ENCODE data around the gene TJP3.

DNA sequence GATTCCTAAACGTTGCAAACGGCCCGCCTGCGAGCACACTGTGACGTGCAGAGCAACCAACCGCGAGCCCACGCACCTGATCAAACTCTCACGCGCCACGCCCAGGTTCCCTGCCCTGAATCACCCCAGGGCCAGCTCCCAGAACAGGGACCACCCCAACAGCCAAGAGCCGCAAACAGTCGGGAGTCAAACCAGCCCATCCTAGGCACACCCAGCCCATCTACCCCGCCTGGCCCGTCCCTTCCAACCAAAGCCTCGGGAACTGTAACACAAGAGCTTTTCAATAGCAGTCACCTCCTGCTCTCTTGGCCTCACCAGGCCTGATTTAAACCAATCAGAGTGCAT lies 16.8 kb upstream of the TJP3 start:
- TF ChIP-seq TCF7 (IDR thresholded peaks at IDR 0.05; ENCODE audit: borderline replicate concordance) (no peak), EZH2 (IDR thresholded peaks at IDR 0.05; ENCODE audit: borderline replicate concordance, control insufficient read depth, low read depth, low read length) (no peak), SUZ12 (IDR thresholded peaks at IDR 0.05; ENCODE audit: unreplicated experiment) (no peak), STAT1 (conservative IDR thresholded peaks at IDR 0.05) (no peak), JUND (IDR thresholded peaks at IDR 0.05; ENCODE audit: low read depth, low read length) (no peak), EP300 (IDR thresholded peaks at IDR 0.05; ENCODE audit: borderline replicate concordance in 1 of 2, control insufficient read depth in 1 of 2, low read depth in 2 of 2, low read length in 2 of 2) (no peak), POLR2A (IDR thresholded peaks at IDR 0.05; ENCODE audit: low read depth, low read length) (no peak), PML (IDR thresholded peaks at IDR 0.05; ENCODE audit: low read length) (no peak), TAF1 (IDR thresholded peaks at IDR 0.05; ENCODE audit: borderline replicate concordance, low read depth, low read length) (no peak), RELA (IDR thresholded peaks at IDR 0.05; ENCODE audit: borderline replicate concordance, partially characterized antibody) (no peak), YY1 (IDR thresholded peaks at IDR 0.05; ENCODE audit: low read depth, low read length) (no peak), POLR2AphosphoS5 (IDR thresholded peaks at IDR 0.05; ENCODE audit: low read length) (no peak)
- TF ChIP-seq, protein P1, sequence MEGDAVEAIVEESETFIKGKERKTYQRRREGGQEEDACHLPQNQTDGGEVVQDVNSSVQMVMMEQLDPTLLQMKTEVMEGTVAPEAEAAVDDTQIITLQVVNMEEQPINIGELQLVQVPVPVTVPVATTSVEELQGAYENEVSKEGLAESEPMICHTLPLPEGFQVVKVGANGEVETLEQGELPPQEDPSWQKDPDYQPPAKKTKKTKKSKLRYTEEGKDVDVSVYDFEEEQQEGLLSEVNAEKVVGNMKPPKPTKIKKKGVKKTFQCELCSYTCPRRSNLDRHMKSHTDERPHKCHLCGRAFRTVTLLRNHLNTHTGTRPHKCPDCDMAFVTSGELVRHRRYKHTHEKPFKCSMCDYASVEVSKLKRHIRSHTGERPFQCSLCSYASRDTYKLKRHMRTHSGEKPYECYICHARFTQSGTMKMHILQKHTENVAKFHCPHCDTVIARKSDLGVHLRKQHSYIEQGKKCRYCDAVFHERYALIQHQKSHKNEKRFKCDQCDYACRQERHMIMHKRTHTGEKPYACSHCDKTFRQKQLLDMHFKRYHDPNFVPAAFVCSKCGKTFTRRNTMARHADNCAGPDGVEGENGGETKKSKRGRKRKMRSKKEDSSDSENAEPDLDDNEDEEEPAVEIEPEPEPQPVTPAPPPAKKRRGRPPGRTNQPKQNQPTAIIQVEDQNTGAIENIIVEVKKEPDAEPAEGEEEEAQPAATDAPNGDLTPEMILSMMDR (IDR thresholded peaks at IDR 0.05 in 2 of 3, conservative IDR thresholded peaks at IDR 0.05 in 1 of 3; ENCODE audit: control insufficient read depth in 2 of 3, extremely low read depth in 1 of 3, insufficient read depth in 1 of 3, low read depth in 3 of 3, low read length in 3 of 3), result no peak

All from GM12878 (cell line).